Neuronal stem cell (in vitro differentiated cells): ENCODE data around the gene SQSTM1.

Experiments
- DNase-seq: peaks from one replicate; pipeline ENCODE4 v3.0.0-alpha.2; 2013; ENCODE audit warnings: low spot score
- H2AFZ ChIP-seq: one replicate; pipeline ENCODE4 v1.6.1; 2013; ENCODE audit warnings: mild to moderate bottlenecking, low read length, inconsistent platforms
- H2AK5ac ChIP-seq: 2 replicates; pipeline ENCODE4 v1.6.1; 2013; ENCODE audit warnings: low read depth, mild to moderate bottlenecking, inconsistent platforms, low read length, moderate library complexity, mixed read lengths
- H2BK120ac ChIP-seq: 2 replicates; pipeline ENCODE4 v1.6.1; 2013; ENCODE audit warnings: low read depth, mild to moderate bottlenecking, inconsistent platforms, low read length, moderate library complexity, mixed read lengths
- H2BK12ac ChIP-seq: one replicate; pipeline ENCODE4 v1.6.1; 2013; ENCODE audit warnings: low read length, inconsistent platforms
- H2BK15ac ChIP-seq: 2 replicates; pipeline ENCODE4 v1.6.1; 2013; ENCODE audit warnings: mild to moderate bottlenecking, low read length, inconsistent platforms, mixed read lengths
- H2BK5ac ChIP-seq: one replicate; pipeline ENCODE4 v1.6.1; 2013; ENCODE audit warnings: inconsistent platforms, mild to moderate bottlenecking, low read length, moderate library complexity
- H3K14ac ChIP-seq: one replicate; pipeline ENCODE4 v1.6.1; 2013; ENCODE audit warnings: low read length, inconsistent platforms
- H3K18ac ChIP-seq: 2 replicates; pipeline ENCODE4 v1.6.1; 2013; ENCODE audit warnings: low read length, inconsistent platforms
- H3K23ac ChIP-seq: 2 replicates; pipeline ENCODE4 v1.6.1; 2013; ENCODE audit warnings: low read depth, mild to moderate bottlenecking, mixed read lengths, low read length, inconsistent platforms; ENCODE audit not compliant: poor library complexity
- H3K27ac ChIP-seq: replicated peaks from 3 replicates; pipeline ENCODE4 v1.5.1; 2013; ENCODE audit warnings: low read length, inconsistent platforms
- H3K27me3 ChIP-seq, 3 experiments: 2 replicates each; pipeline ENCODE4 v1.6.1; 2013; ENCODE audit warnings: low read length in 3 of 3, mild to moderate bottlenecking in 2 of 3, inconsistent platforms in 1 of 3, low read depth in 1 of 3, mixed read lengths in 1 of 3, moderate library complexity in 1 of 3; ENCODE audit not compliant: control insufficient read depth in 3 of 3, insufficient read depth in 3 of 3
- H3K36me3 ChIP-seq, 2 donors: replicated peaks in 1 of 2; 2 replicates each; pipeline ENCODE4 v1.6.1; 2013; ENCODE audit warnings: low read length in 2 of 2; ENCODE audit not compliant: control insufficient read depth in 2 of 2, insufficient read depth in 2 of 2
- H3K4ac ChIP-seq: 2 replicates; pipeline ENCODE4 v1.6.1; 2013; ENCODE audit warnings: inconsistent platforms, mild to moderate bottlenecking, low read length, moderate library complexity
- H3K4me1 ChIP-seq, 2 donors: 1 replicate in 1 of 2; 2 replicates in 1 of 2; pipeline ENCODE4 v1.6.1; 2013; ENCODE audit warnings: low read length in 2 of 2, low read depth in 1 of 2; ENCODE audit not compliant: control insufficient read depth in 2 of 2, insufficient read depth in 1 of 2
- H3K4me2 ChIP-seq: one replicate; pipeline ENCODE4 v1.6.1; 2013; ENCODE audit warnings: mild to moderate bottlenecking, low read length, inconsistent platforms; ENCODE audit not compliant: insufficient read depth, poor library complexity, severe bottlenecking
- H3K4me3 ChIP-seq, 2 donors: 2 replicates each; pipeline ENCODE4 v1.5.1; 2013; ENCODE audit warnings: low read length in 2 of 2, mild to moderate bottlenecking in 2 of 2, inconsistent platforms in 1 of 2, moderate library complexity in 1 of 2
- H3K79me1 ChIP-seq: one replicate; pipeline ENCODE4 v1.6.1; 2013; ENCODE audit warnings: low read depth, mild to moderate bottlenecking, inconsistent platforms, low read length, moderate library complexity
- H3K9ac ChIP-seq: one replicate; pipeline ENCODE4 v1.6.1; 2013; ENCODE audit warnings: mild to moderate bottlenecking, low read depth, low read length, inconsistent platforms; ENCODE audit not compliant: poor library complexity
- H3K9me3 ChIP-seq, 2 donors: replicated peaks in 1 of 2; 2 replicates each; pipeline versions ENCODE3 to v1.6.1; 2013; ENCODE audit warnings: low read length in 2 of 2, mild to moderate bottlenecking in 2 of 2, inconsistent platforms in 1 of 2, low read depth in 1 of 2, mixed read lengths in 1 of 2, moderate library complexity in 1 of 2; ENCODE audit not compliant: control insufficient read depth in 2 of 2, insufficient read depth in 1 of 2
- H4K8ac ChIP-seq: one replicate; pipeline ENCODE4 v1.6.1; 2013; ENCODE audit warnings: low read depth, mild to moderate bottlenecking, inconsistent platforms, low read length, moderate library complexity
- H4K91ac ChIP-seq: one replicate; pipeline ENCODE4 v1.6.1; 2013; ENCODE audit warnings: low read length, low read depth, mild to moderate bottlenecking, inconsistent platforms; ENCODE audit not compliant: poor library complexity
- WGBS, 2 donors: extraction: QIAGEN DNeasy Blood & Tissue Kit; methylation state at CpG; one replicate each; pipeline ENCODE4 v1.1.7; 2013; ENCODE audit warnings: missing lambda C conversion rate in 2 of 2, mixed read lengths in 1 of 2; ENCODE audit not compliant: insufficient read length in 2 of 2, insufficient replicate concordance in 1 of 2; ENCODE audit errors: extremely low coverage in 2 of 2; 5-methylcytosine and 5-hydroxymethylcytosine counted together

SQSTM1 gene

DNA sequence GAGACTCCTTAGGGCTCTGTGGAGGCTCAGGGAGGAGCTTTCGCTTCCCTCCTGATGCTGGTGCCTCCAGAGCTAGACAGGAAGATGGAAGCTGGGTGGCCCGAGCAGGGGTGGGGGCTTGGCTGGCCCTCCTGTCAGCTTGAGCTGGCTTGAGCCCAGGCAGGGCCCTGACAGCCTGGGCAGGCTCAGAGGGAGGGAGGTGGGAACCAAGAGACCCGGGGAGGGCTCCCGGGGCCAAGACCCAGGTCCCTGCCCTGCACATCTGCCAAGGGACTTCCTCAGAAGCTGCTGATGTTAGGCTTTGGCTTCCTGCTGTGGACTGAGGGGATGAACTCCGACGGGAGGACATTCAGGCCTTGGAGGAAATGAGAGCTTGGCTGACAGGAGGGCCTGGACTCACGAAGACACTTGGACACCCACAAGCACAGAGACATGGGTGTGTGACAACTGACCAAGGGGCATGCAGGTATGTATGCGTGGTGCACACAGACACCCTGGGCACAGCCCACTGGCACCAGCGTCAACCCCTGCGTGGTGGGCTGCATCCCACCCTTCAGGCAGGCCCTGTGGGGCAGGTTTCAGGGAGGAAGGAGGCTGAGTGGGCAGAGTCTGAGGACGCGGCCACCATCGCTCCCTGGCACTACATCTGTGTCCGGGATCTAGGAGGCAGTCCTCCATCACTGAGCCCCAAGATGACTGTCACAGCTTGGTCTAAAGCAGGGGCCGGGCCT is 28.7 kb upstream of the SQSTM1 start:
- no peak for DNase-seq
- peak overlapping the region; percentile 55 for H3K23ac ChIP-seq
- no peak overlapping the region for H2BK12ac ChIP-seq
- H4K8ac ChIP-seq: peak overlapping the region; percentile 3
- H3K36me3 ChIP-seq: peaks cover 1 to 5% of the 10 kb centered on the region in 2 donors
- no peak overlapping the region for H3K4ac ChIP-seq
- peaks cover 0 to 5% of the 10 kb centered on the region in 2 donors for H3K9me3 ChIP-seq
- H4K91ac ChIP-seq: no peak overlapping the region
- peaks cover 2% of the 10 kb centered on the region for H3K79me1 ChIP-seq
- peak overlapping the region; percentile 21 for H3K9ac ChIP-seq
- H2AK5ac ChIP-seq: no peak overlapping the region
- H3K4me1 ChIP-seq: peaks cover 3 to 5% of the 10 kb centered on the region in 2 donors
- no CpG with 5 or more reads among the region's 15 CpGs for WGBS, 2 donors
- H3K14ac ChIP-seq: peak overlapping the region; percentile 38
- H2AFZ ChIP-seq: no peak overlapping the region
- H2BK120ac ChIP-seq: no peak overlapping the region
- no peak overlapping the region for H3K27ac ChIP-seq
- no peak overlapping the region for H3K18ac ChIP-seq
- H2BK15ac ChIP-seq: no peak overlapping the region
- H3K27me3 ChIP-seq: peaks cover 0 to 5% (median 0%) of the 10 kb centered on the region in 3 experiments
- H2BK5ac ChIP-seq: no peak overlapping the region
- no peak overlapping the region for H3K4me3 ChIP-seq
- H3K4me2 ChIP-seq: no peak overlapping the region

DNA sequence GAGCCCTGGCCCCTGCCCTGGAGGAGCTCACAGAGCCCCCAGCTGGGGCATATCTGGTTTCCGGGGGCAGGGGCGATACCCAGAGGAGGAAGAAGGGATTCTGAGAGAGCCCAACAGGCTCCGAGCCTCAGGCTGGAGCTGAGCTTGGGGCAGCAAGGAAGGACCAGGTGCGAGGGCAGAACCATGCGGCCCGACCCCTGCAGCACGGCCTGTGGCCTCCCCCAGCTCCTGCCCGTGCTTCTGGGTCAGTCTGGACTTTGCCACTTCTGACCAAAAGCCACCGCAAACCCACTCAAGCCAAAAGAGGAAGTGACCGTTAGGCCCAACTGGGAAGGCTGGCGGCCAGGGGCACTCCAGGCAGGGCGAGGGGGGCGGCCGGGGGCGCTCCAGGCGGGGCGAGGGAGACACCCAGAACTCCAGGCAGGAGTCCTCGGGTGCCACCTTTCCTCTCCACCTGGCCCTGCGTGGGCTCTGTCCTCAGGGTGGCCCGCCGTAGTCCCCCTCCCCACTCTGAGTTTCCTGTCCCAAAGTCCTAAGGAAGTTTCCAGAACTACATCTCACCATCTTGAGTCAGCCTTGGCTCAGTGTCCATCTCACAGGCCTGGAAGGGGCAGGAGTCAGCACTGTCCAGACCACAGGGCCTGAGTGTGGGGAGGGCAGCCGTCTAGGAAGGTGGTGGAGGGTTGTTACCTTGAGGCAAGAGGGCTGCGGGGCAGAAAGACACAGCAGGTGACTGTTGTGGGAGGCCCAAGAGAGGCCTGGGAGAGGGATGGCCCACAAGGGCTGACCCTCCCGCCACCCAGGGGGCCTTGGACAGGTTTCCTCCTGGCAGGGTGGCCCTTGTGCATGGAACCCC is 27.9 kb upstream of the SQSTM1 start:
- no peak overlapping the region for H3K9ac ChIP-seq
- H3K27me3 ChIP-seq: peaks cover 0 to 8% (median 0%) of the 10 kb centered on the region in 3 experiments
- peak overlapping the region; percentile 21 for H2AK5ac ChIP-seq
- no peak overlapping the region for H3K27ac ChIP-seq
- H2BK120ac ChIP-seq: no peak overlapping the region
- no peak for DNase-seq
- H3K79me1 ChIP-seq: peaks cover 2% of the 10 kb centered on the region
- no peak overlapping the region for H2BK15ac ChIP-seq
- H3K14ac ChIP-seq: peak overlapping the region; percentile 56
- peaks cover 0 to 6% of the 10 kb centered on the region in 2 donors for H3K9me3 ChIP-seq
- H2BK5ac ChIP-seq: peak overlapping the region; percentile 39
- no peak overlapping the region for H4K91ac ChIP-seq
- H3K23ac ChIP-seq: peak overlapping the region; percentile 73
- peak overlapping the region; percentile 23 for H4K8ac ChIP-seq
- H2BK12ac ChIP-seq: no peak overlapping the region
- H2AFZ ChIP-seq: no peak overlapping the region
- H3K4me3 ChIP-seq: no peak overlapping the region
- WGBS, 2 donors: no CpG with 5 or more reads among the region's 24 CpGs
- no peak overlapping the region for H3K4ac ChIP-seq
- no peak overlapping the region for H3K4me2 ChIP-seq
- H3K36me3 ChIP-seq: peaks cover 4 to 13% of the 10 kb centered on the region in 2 donors
- H3K18ac ChIP-seq: no peak overlapping the region
- H3K4me1 ChIP-seq: peaks cover 3 to 5% of the 10 kb centered on the region in 2 donors

DNA sequence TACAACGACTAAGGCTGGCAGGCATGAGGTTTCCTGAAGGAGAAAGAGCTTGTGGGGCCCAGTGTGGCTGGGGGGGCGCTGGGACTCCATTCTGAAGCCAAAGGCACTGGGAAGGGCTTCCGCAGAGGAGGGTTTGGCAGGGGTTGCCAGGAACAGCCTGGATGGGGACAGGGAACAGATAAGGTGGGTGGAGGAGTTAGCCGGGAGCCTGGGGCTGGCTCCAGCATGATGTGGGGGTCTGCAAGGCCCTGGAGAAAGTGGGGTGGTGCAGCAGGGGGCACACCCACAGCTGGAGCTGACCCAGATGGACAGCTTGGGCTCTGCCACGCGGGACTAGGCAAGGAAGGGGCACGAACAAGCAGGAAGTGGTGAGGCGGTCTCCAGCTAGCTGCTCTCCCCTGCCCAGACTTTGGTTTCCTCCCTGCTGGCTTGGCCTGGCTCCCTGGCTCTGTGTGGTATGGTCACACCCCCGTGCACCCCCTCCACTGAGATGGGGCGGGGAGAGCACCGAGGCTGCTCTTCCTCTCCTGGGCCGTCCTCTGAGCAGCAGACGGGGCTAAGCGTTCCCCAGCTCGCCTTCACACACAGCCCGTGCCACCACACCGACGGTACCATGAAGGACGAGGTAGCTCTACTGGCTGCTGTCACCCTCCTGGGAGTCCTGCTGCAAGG is 27.1 kb upstream of the SQSTM1 start, which contains the start of gene LTC4S:
TSS of gene LTC4S (plus strand) at position 519 of the 672 bp plus-strand sequence. CDS start at position 614, 95 bp downstream.
- peaks cover 0 to 5% of the 10 kb centered on the region in 2 donors for H3K9me3 ChIP-seq
- H3K4me2 ChIP-seq: no peak within 1 kb of the TSS
- H4K91ac ChIP-seq: peak within 1 kb of the TSS; percentile 69
- no peak within 1 kb of the TSS for H3K27ac ChIP-seq
- H3K4ac ChIP-seq: no peak within 1 kb of the TSS
- H2BK12ac ChIP-seq: no peak within 1 kb of the TSS
- DNase-seq: no peak
- H3K79me1 ChIP-seq: peaks cover 2% of the 10 kb centered on the region
- H2BK5ac ChIP-seq: peak within 1 kb of the TSS; percentile 39
- H3K4me3 ChIP-seq: no peak within 1 kb of the TSS
- H3K23ac ChIP-seq: peak within 1 kb of the TSS; percentile 73
- H3K4me1 ChIP-seq: peaks cover 3 to 5% of the 10 kb centered on the region in 2 donors
- no peak within 1 kb of the TSS for H2BK120ac ChIP-seq
- peaks cover 0 to 8% (median 0%) of the 10 kb centered on the region in 3 experiments for H3K27me3 ChIP-seq
- peak within 1 kb of the TSS; percentile 23 for H4K8ac ChIP-seq
- H2BK15ac ChIP-seq: peak within 1 kb of the TSS; percentile 2
- H2AK5ac ChIP-seq: peak within 1 kb of the TSS; percentile 79
- peaks cover 9 to 21% of the 10 kb centered on the region in 2 donors for H3K36me3 ChIP-seq
- H3K14ac ChIP-seq: peak within 1 kb of the TSS; percentile 82
- no CpG with 5 or more reads among the region's 19 CpGs for WGBS, 2 donors
- peak within 1 kb of the TSS; percentile 53 for H3K18ac ChIP-seq
- H2AFZ ChIP-seq: no peak within 1 kb of the TSS
- H3K9ac ChIP-seq: peak within 1 kb of the TSS; percentile 44
